Measurements from ENCODE around the gene ZNF384.

ZNF384 gene

DNA sequence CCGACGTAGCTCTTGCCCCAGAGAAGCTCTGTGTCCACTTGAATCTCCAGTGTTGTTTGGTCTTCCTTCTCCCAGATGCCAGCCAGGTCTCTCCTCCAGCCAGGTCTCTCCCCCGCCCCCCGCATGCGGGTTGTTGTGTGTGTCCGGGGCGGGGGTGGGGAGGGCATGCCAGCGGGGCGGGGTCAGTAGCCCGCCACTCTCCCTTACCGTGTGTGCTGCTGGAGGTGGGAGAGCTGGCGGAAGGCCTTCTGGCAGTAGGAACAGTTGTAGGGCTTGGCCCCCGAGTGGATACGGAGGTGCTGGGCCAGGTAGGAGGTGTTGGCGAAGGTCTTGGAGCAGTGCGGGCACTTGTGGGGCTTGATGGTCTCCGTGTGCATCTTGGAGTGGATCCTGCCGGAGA is 17.0 kb downstream of the ZNF384 start:
- H3K36me3 ChIP-seq (ENCODE audit: control insufficient read depth, low read depth, low read length), result peaks cover 84% of the 10 kb centered on the region
- H3K9ac ChIP-seq (ENCODE audit: low read length), result no peak overlapping the region
- H3K4me1 ChIP-seq (ENCODE audit: control insufficient read depth, low read depth, low read length), result no peaks in the 10 kb centered on the region
- H3K9me3 ChIP-seq (ENCODE audit: control insufficient read depth, low read depth, low read length), result no peaks in the 10 kb centered on the region
- no peak overlapping the region for H3K27ac ChIP-seq (ENCODE audit: low read length)
- H3K27me3 ChIP-seq (ENCODE audit: control insufficient read depth, insufficient read depth, low read length), result no peaks in the 10 kb centered on the region
- H3K4me3 ChIP-seq (ENCODE audit: low read length), result no peak overlapping the region

DNA sequence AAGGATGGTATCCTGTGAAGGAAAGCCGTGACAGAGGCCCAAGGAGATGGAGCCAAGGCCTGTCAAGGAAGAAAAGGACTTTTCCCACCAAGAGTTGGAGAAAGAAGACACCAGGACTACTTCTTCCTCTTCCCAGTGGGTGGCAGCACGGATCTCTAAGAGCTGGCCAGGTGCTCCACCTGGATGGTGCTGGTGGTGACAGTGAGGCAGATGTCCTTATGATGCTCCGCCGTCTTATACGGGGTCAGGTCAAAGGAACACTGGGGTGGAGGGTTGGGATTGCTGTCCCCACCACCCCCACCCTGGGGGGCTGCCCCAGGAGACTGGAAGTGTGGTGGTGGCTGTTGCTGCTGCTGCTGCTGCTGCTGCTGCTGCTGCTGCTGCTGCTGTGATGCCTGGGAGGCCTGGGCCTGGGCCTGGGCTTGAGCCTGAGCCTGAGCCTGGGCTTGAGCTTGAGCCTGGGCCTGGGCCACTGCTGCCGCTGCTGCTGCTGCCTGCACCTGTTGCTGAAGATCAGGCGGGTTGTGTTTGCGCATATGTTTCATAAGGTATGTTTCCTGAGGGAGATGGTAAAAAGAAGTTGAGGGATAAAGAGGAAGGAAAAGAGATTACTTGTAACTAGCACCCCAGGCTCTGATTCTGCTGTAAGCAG is 21.5 kb downstream of the ZNF384 start:
- Histone ChIP-seq H3K36me3 (ENCODE audit: control insufficient read depth, low read depth, low read length) (peaks cover 61% of the 10 kb centered on the region), H3K4me1 (ENCODE audit: control insufficient read depth, low read depth, low read length) (no peaks in the 10 kb centered on the region), H3K27ac (ENCODE audit: low read length) (no peak overlapping the region), H3K9ac (ENCODE audit: low read length) (no peak overlapping the region), H3K4me3 (ENCODE audit: low read length) (no peak overlapping the region), H3K27me3 (ENCODE audit: control insufficient read depth, insufficient read depth, low read length) (no peaks in the 10 kb centered on the region), H3K9me3 (ENCODE audit: control insufficient read depth, low read depth, low read length) (no peaks in the 10 kb centered on the region)

DNA sequence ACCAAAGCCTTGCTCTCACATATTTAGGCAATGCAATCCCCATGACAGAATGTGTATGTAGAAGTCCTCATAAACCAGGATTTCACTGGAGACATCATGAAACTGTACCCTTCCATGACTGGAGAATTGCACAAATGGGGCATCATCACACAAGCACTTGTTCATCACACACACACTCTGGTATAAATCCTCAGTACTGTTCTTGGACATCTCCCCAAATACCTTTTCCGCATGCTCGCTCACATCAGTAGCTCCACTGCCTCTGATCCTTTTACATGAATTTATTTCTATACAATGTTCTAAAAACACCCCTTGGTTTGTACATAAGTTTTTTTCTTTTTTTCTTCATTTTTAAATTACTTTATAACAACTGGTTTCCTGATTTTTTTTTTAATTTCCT is 23.0 kb downstream of the ZNF384 start:
- peaks cover 47% of the 10 kb centered on the region for H3K36me3 ChIP-seq (ENCODE audit: control insufficient read depth, low read depth, low read length)

DNA sequence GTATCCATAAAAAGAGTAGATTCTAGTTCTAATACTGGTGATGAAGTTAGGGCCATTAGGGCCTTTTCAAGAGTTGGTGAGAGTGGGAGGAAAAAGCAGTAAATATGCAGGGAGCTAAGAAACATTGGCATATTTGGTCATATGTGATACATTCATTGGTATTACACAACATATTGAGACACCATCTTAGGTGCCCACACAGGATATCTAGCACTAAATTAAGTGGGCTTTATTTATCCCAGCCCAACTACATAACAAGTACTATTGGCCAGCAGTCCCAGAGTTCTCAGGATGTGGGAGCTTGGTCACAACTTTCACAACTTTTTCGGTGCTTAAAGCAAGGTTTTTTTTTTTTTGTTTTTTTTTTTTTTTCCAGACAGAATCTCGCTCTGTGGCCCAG is 24.3 kb downstream of the ZNF384 start:
- peaks cover 34% of the 10 kb centered on the region for H3K36me3 ChIP-seq (ENCODE audit: control insufficient read depth, low read depth, low read length)
- peaks cover 5% of the 10 kb centered on the region for H3K4me1 ChIP-seq (ENCODE audit: control insufficient read depth, low read depth, low read length)
- no peak overlapping the region for H3K27ac ChIP-seq (ENCODE audit: low read length)
- H3K9ac ChIP-seq (ENCODE audit: low read length), result no peak overlapping the region
- no peaks in the 10 kb centered on the region for H3K9me3 ChIP-seq (ENCODE audit: control insufficient read depth, low read depth, low read length)
- H3K27me3 ChIP-seq (ENCODE audit: control insufficient read depth, insufficient read depth, low read length), result no peaks in the 10 kb centered on the region
- H3K4me3 ChIP-seq (ENCODE audit: low read length), result no peak overlapping the region

More for the DNA sequence above, 23.0 kb downstream of the ZNF384 start:
- H3K9me3 ChIP-seq (ENCODE audit: control insufficient read depth, low read depth, low read length), result no peaks in the 10 kb centered on the region
- H3K27ac ChIP-seq (ENCODE audit: low read length), result no peak overlapping the region
- no peaks in the 10 kb centered on the region for H3K27me3 ChIP-seq (ENCODE audit: control insufficient read depth, insufficient read depth, low read length)
- H3K4me3 ChIP-seq (ENCODE audit: low read length), result no peak overlapping the region
- peaks cover 5% of the 10 kb centered on the region for H3K4me1 ChIP-seq (ENCODE audit: control insufficient read depth, low read depth, low read length)
- no peak overlapping the region for H3K9ac ChIP-seq (ENCODE audit: low read length)

DNA sequence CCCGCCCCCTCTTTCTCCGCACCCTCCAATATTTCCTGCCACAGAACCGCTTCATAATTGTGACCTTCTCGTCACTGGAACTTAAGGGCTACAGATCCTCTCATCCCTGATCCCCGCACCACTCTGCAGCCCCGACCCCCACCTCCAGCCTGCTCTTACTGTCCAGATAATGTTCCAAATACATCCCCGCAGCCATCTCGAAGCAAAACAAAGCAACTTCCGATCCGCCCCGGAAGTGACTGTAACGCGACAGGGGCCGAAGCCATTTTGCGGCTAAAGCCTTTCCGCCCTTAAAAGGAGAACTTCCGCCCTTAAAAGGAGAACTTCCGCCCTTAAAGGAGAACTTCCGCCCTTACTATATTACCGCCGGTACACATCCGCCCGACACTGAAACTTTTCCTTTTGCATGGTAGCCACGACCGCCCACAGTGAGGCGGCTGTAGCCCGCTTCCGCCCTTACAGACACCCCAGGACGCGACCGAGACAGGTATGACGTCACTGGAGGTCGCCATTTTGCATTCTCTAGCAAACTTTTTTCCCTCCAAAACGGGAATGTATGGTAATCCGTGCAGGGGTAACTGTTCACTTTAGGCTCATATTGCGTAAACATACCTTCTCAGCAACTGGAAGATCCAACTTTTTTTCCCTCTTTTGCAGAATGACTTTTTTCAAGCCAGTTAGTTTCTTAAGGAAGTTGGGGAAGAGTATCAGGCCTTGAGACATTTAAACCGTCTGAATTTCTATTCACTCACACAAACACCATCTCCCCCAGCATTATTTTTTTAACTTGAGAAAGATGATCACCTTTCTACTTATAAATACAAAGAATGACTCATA is 26.1 kb downstream of the ZNF384 start, which contains the start of gene ING4:
Gene ING4 (minus strand): TSS at position 214 of the 837 bp plus-strand sequence. CDS start 18 bp downstream, at position 196.
- H3K27ac ChIP-seq (ENCODE audit: low read length), result peak within 1 kb of the TSS; percentile 77
- peaks cover 18% of the 10 kb centered on the region for H3K36me3 ChIP-seq (ENCODE audit: control insufficient read depth, low read depth, low read length)
- no peaks in the 10 kb centered on the region for H3K9me3 ChIP-seq (ENCODE audit: control insufficient read depth, low read depth, low read length)
- H3K27me3 ChIP-seq (ENCODE audit: control insufficient read depth, insufficient read depth, low read length), result no peaks in the 10 kb centered on the region
- H3K4me1 ChIP-seq (ENCODE audit: control insufficient read depth, low read depth, low read length), result peaks cover 5% of the 10 kb centered on the region
- peak within 1 kb of the TSS; percentile 83 for H3K4me3 ChIP-seq (ENCODE audit: low read length)
- peak within 1 kb of the TSS; percentile 80 for H3K9ac ChIP-seq (ENCODE audit: low read length)

DNA sequence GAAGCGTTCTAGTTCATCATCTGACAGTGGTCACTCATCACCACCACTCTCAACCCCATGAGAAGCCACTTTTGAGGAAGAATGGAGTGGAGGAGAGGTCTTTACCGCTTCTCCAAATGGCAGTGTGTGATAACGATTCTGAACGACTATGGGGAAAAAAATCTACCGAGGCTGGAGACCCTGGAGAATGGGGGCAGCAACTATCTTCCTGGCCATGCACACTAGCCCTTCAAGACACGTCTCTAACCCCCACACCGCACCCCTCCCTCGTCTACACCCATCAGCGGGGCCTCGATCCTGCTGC is 26.6 kb downstream of the ZNF384 start:
- Histone ChIP-seq H3K9ac (ENCODE audit: low read length) (peak overlapping the region; percentile 80), H3K9me3 (ENCODE audit: control insufficient read depth, low read depth, low read length) (no peaks in the 10 kb centered on the region), H3K27ac (ENCODE audit: low read length) (peak overlapping the region; percentile 5), H3K4me1 (ENCODE audit: control insufficient read depth, low read depth, low read length) (peaks cover 5% of the 10 kb centered on the region), H3K4me3 (ENCODE audit: low read length) (peak overlapping the region; percentile 83), H3K27me3 (ENCODE audit: control insufficient read depth, insufficient read depth, low read length) (no peaks in the 10 kb centered on the region), H3K36me3 (ENCODE audit: control insufficient read depth, low read depth, low read length) (peaks cover 14% of the 10 kb centered on the region)

DNA sequence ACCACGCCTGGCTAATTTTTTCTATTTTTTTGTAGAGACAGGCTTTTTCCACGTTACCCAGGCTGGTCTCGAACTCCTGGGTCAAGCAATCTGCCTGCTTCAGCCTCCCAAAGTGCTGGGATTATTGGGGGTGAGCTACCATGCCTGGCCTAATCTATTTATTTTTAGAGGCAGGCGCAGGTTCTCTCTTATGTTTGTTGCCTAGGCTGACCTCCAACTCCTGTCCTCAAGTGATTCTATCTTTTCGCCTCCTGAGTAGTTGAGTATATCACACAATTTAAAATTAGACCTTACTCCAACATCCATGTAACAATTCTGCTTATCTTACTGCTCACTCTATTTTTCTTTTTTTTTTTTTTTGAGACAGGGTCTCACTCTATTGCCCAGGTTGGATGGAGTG is 35.2 kb downstream of the ZNF384 start:
- Histone ChIP-seq H3K36me3 (ENCODE audit: control insufficient read depth, low read depth, low read length) (peaks cover 34% of the 10 kb centered on the region), H3K4me3 (ENCODE audit: low read length) (no peak overlapping the region), H3K9ac (ENCODE audit: low read length) (no peak overlapping the region), H3K4me1 (ENCODE audit: control insufficient read depth, low read depth, low read length) (no peaks in the 10 kb centered on the region), H3K9me3 (ENCODE audit: control insufficient read depth, low read depth, low read length) (no peaks in the 10 kb centered on the region), H3K27ac (ENCODE audit: low read length) (no peak overlapping the region), H3K27me3 (ENCODE audit: control insufficient read depth, insufficient read depth, low read length) (no peaks in the 10 kb centered on the region)

DNA sequence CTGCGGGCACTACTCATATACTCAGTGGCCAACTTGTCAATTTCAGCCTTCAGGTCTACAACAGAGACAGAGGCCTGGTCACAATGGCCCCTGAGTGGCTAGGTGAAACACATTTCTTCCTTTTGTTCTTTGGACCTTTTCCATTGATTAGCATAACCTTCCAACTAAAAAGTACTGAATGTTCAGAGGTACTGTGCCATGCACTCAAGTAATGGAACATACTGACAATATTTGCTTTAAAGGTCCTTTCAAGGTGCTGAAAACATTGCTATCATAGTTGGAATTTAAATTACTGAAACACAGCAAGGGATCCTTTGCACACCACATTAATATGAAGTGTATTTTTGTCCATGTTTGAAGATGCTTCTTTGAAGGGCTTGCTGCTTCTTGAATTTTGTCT is 35.8 kb downstream of the ZNF384 start:
- H3K27me3 ChIP-seq (ENCODE audit: control insufficient read depth, insufficient read depth, low read length), result no peaks in the 10 kb centered on the region
- H3K36me3 ChIP-seq (ENCODE audit: control insufficient read depth, low read depth, low read length), result peaks cover 34% of the 10 kb centered on the region
- H3K27ac ChIP-seq (ENCODE audit: low read length), result no peak overlapping the region
- H3K9me3 ChIP-seq (ENCODE audit: control insufficient read depth, low read depth, low read length), result no peaks in the 10 kb centered on the region
- no peak overlapping the region for H3K9ac ChIP-seq (ENCODE audit: low read length)
- H3K4me1 ChIP-seq (ENCODE audit: control insufficient read depth, low read depth, low read length), result no peaks in the 10 kb centered on the region
- no peak overlapping the region for H3K4me3 ChIP-seq (ENCODE audit: low read length)

DNA sequence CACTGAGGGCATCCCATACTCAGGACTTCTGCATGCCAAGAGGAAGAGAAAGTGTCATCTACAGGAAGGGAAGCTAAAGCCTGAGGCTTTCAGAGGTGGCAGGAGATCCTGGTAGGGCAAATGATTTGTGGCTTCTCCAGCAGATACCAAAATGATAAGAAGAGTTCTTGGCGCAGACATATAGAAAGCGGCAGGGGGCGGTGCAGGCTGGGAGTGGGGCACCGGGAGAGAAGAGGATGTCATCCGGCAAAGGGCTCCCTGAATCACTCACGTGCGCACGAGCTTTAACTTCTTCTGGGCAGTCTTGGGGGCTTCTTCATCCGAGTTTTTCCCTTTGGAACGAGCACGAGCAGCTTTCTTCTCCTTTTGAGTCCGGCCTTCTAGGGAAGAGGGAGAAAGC is 36.8 kb downstream of the ZNF384 start:
- Histone ChIP-seq H3K9ac (ENCODE audit: low read length) (no peak overlapping the region), H3K4me3 (ENCODE audit: low read length) (no peak overlapping the region), H3K27me3 (ENCODE audit: control insufficient read depth, insufficient read depth, low read length) (no peaks in the 10 kb centered on the region), H3K36me3 (ENCODE audit: control insufficient read depth, low read depth, low read length) (peaks cover 34% of the 10 kb centered on the region), H3K4me1 (ENCODE audit: control insufficient read depth, low read depth, low read length) (no peaks in the 10 kb centered on the region), H3K27ac (ENCODE audit: low read length) (no peak overlapping the region), H3K9me3 (ENCODE audit: control insufficient read depth, low read depth, low read length) (no peaks in the 10 kb centered on the region)

DNA sequence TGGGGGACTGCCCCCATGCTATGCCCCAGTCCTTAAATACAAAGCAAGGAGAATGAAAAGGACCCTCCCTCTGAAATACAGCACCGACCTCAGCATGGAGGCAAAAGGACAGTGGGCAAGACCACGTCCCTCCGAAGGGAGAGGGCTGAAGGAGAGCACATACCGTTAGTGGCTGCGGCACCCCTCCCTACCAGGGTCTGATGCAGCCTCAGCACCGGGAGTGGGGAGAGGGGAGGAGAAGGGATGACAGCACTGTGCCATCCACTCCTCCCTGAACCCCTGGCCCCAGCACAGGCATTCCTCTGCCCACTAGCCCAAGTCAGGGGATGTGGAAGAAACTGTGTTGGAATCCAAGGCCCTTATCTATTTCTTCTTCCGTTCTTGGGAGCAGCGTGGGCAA is 38.3 kb downstream of the ZNF384 start:
- Histone ChIP-seq H3K4me1 (ENCODE audit: control insufficient read depth, low read depth, low read length) (peaks cover 3% of the 10 kb centered on the region), H3K9me3 (ENCODE audit: control insufficient read depth, low read depth, low read length) (no peaks in the 10 kb centered on the region), H3K27me3 (ENCODE audit: control insufficient read depth, insufficient read depth, low read length) (peaks cover 8% of the 10 kb centered on the region), H3K27ac (ENCODE audit: low read length) (no peak overlapping the region), H3K9ac (ENCODE audit: low read length) (no peak overlapping the region), H3K4me3 (ENCODE audit: low read length) (no peak overlapping the region), H3K36me3 (ENCODE audit: control insufficient read depth, low read depth, low read length) (peaks cover 26% of the 10 kb centered on the region)

DNA sequence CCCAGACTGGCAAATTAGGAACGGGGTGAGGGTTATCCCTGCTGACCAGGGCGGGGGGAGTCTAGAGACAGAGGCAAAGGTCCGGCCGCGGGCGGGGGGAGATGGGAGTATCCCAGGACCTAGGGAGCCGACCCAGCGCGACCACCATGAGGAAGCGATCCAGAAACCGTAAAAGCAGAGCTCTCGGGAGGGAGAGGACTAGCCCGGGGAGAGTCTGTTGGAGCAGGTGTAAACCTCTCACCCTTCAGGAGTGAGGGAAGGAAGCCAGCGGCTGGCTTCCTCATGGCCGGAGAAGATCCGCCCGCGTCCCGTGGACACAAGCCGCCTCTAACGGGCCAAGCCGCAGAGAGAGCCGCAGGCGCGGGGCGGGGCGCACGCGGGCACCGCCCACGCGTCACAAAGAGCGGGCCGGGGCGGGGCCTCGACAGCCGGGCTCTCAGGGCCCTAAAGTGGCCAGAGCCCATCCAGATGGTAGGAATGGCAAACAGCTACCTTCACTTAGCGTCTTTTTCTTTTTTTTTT is 42.0 kb downstream of the ZNF384 start, which contains the start of gene ACRBP:
Gene ACRBP (minus strand): TSS at position 350 of the 522 bp plus-strand sequence. CDS start 66 bp downstream, at position 284.
- no peak within 1 kb of the TSS for H3K27ac ChIP-seq (ENCODE audit: low read length)
- no peaks in the 10 kb centered on the region for H3K9me3 ChIP-seq (ENCODE audit: control insufficient read depth, low read depth, low read length)
- H3K9ac ChIP-seq (ENCODE audit: low read length), result peak within 1 kb of the TSS; percentile 41
- H3K36me3 ChIP-seq (ENCODE audit: control insufficient read depth, low read depth, low read length), result peaks cover 15% of the 10 kb centered on the region
- peaks cover 8% of the 10 kb centered on the region for H3K27me3 ChIP-seq (ENCODE audit: control insufficient read depth, insufficient read depth, low read length)
- peak within 1 kb of the TSS; percentile 72 for H3K4me3 ChIP-seq (ENCODE audit: low read length)
- peaks cover 3% of the 10 kb centered on the region for H3K4me1 ChIP-seq (ENCODE audit: control insufficient read depth, low read depth, low read length)

Data from iPS-18a (cell line).